OCI-LY7 (cell line): ENCODE results near the gene GNL2. TPM values are rescaled to one million over a fixed set of nuclear protein-coding genes. Genes with fewer than 3 reads are reported as not detected.
"Not testable (repeated sequence)": the region's sequence is repeated elsewhere in the genome, so short reads cannot be mapped to it uniquely, and the experiment has no call there.

Source experiments
- BruUV-seq: library from RNA; stranded (reverse); fragments of 400-500 nt; replicated peaks from 2 replicates; lab custom pipeline; 2021; lab: Mats Ljungman, UMichigan
- CTCF ChIA-PET: fragments of 300-600 bp; sonication (Branson Sonifier 250); formaldehyde crosslinking; loops from one replicate; lab custom pipeline; 2022; ENCODE audit warnings: antibody characterized with exemption; ENCODE audit not compliant: unreplicated experiment; lab: Charles Lee
- POLR2A ChIA-PET: fragments of 300-600 bp; sonication (Branson Sonifier 250); formaldehyde crosslinking; loops from one replicate; lab custom pipeline; 2022; ENCODE audit warnings: antibody characterized with exemption; lab: Charles Lee
- DNase-seq: peaks from one replicate; pipeline ENCODE4 v3.0.0-alpha.2; 2015; ENCODE audit warnings: low spot score
- H2AFZ ChIP-seq: fragments of 200-600 bp; sonication (generic), shearing (Covaris generic); 2 replicates; pipeline ENCODE4 v1.6.1; 2014; ENCODE audit warnings: mild to moderate bottlenecking, antibody characterized with exemption, low read length, moderate library complexity
- H3K27ac ChIP-seq: fragments of 200-600 bp; sonication (generic); 2 replicates; pipeline ENCODE4 v1.5.1; 2014; ENCODE audit warnings: mixed run types, low read depth, mild to moderate bottlenecking, moderate library complexity, low read length, inconsistent platforms; ENCODE audit not compliant: poor library complexity, severe bottlenecking
- H3K36me3 ChIP-seq: fragments of 200-600 bp; sonication (generic); 2 replicates; pipeline ENCODE4 v1.6.1; 2014; ENCODE audit warnings: mild to moderate bottlenecking, antibody characterized with exemption, low read length, moderate library complexity, mixed read lengths; ENCODE audit not compliant: insufficient read depth
- H3K4me1 ChIP-seq: fragments of 200-600 bp; sonication (generic); 2 replicates; pipeline ENCODE4 v1.5.1; 2014; ENCODE audit warnings: mild to moderate bottlenecking, low read length; ENCODE audit not compliant: insufficient read depth, poor library complexity, severe bottlenecking
- H3K4me2 ChIP-seq: fragments of 200-600 bp; sonication (generic); 2 replicates; pipeline ENCODE4 v1.6.1; 2014; ENCODE audit warnings: mild to moderate bottlenecking, low read length
- H3K4me3 ChIP-seq: fragments of 200-600 bp; sonication (generic); 2 replicates; pipeline ENCODE4 v1.5.1; 2014; ENCODE audit warnings: mild to moderate bottlenecking, low read depth, low read length; ENCODE audit not compliant: poor library complexity, severe bottlenecking
- H3K79me2 ChIP-seq: fragments of 200-600 bp; sonication (generic); 2 replicates; pipeline ENCODE4 v1.6.1; 2016; ENCODE audit warnings: low read depth, mild to moderate bottlenecking, low read length, moderate library complexity, mixed read lengths; ENCODE audit not compliant: insufficient read depth
- H3K9me2 ChIP-seq: fragments of 200-600 bp; sonication (generic); 2 replicates; pipeline ENCODE4 v1.6.1; 2016; ENCODE audit warnings: mild to moderate bottlenecking, low read length, mixed read lengths; ENCODE audit not compliant: insufficient read depth
- H3K9me3 ChIP-seq: fragments of 200-600 bp; sonication (generic); 2 replicates; pipeline ENCODE4 v1.6.1; 2014; ENCODE audit warnings: mild to moderate bottlenecking, mixed run types, low read length, mixed read lengths
- H4K20me1 ChIP-seq: fragments of 200-600 bp; sonication (generic); 2 replicates; pipeline ENCODE4 v1.6.1; 2014; ENCODE audit warnings: mild to moderate bottlenecking, antibody characterized with exemption, low read length, moderate library complexity, mixed read lengths; ENCODE audit not compliant: insufficient read depth
- EZH2phosphoT487 ChIP-seq: fragments of 200-600 bp; sonication (generic); IDR thresholded peaks from 2 replicates; pipeline ENCODE4 v1.6.1; 2018; ENCODE audit warnings: low read depth, borderline replicate concordance, mild to moderate bottlenecking, mixed run types, antibody characterized with exemption, low read length, moderate library complexity, mixed read lengths
- intact Hi-C: fragments of 100-400 bp; cut with micrococcal nuclease; formaldehyde crosslinking; loops from one replicate; pipeline ENCODE4 v1.10.0; 2022; ENCODE audit not compliant: unreplicated experiment
- total RNA-seq, 2 experiments: library from RNA; depleted of rRNA in 1 of 2; stranded (reverse); fragments of >200 nt in 1 of 2; shearing (Covaris generic) in 1 of 2; gene quantifications; 2 replicates each; pipeline ENCODE4 v1.2.3, GENCODE V29; 2014 to 2022
- TF ChIP-seq, protein P1 (sequence below): fragments of 200-600 bp; sonication (generic); conservative IDR thresholded peaks from 2 replicates; pipeline ENCODE4 v1.5.1; 2014; ENCODE audit warnings: mild to moderate bottlenecking, antibody characterized with exemption, low read length, moderate library complexity, mixed read lengths

GNL2 gene
- total RNA-seq, 2 experiments from 2014 or later = 66.8 to 107 TPM

DNA sequence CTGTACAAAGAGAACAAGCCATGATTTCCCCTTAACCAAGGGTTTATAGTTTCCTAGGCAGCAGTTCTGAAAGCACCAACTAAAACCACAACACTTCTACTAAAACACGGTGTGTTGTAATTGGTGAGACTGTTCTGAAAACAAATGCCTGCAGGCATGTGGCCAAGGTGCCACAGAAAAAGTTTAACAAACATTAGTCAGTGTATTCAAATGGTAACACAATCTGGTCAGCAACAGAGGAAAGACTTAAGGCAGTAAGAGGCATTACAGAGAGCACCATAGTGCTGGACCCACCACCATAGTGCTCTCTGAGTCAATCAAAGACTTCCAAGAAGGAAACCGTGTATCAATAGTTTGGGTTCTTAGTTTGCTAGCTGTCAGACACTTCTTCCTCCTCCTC lies 58.4 kb downstream of the GNL2 start:
- no peaks in the 10 kb centered on the region for H3K4me1 ChIP-seq
- POLR2A ChIA-PET = interaction anchor here (0.6 to 1.3 kb wide), 2 partner anchors 10 to 23 kb away, joined by 3 to 7 read pairs; partner anchors contain the start of gene MEAF6
- no peaks in the 10 kb centered on the region for H3K9me3 ChIP-seq
- no peaks in the 10 kb centered on the region for H3K79me2 ChIP-seq
- TF ChIP-seq, protein P1, sequence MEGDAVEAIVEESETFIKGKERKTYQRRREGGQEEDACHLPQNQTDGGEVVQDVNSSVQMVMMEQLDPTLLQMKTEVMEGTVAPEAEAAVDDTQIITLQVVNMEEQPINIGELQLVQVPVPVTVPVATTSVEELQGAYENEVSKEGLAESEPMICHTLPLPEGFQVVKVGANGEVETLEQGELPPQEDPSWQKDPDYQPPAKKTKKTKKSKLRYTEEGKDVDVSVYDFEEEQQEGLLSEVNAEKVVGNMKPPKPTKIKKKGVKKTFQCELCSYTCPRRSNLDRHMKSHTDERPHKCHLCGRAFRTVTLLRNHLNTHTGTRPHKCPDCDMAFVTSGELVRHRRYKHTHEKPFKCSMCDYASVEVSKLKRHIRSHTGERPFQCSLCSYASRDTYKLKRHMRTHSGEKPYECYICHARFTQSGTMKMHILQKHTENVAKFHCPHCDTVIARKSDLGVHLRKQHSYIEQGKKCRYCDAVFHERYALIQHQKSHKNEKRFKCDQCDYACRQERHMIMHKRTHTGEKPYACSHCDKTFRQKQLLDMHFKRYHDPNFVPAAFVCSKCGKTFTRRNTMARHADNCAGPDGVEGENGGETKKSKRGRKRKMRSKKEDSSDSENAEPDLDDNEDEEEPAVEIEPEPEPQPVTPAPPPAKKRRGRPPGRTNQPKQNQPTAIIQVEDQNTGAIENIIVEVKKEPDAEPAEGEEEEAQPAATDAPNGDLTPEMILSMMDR = no peak
- TF ChIP-seq EZH2phosphoT487 = no peak
- intact Hi-C loops = no loop called here
- peaks cover 62% of the 10 kb centered on the region for H3K36me3 ChIP-seq
- H3K27ac ChIP-seq = no peak overlapping the region
- TSS peak; percentile 62 for BruUV-seq
- no peak overlapping the region for H2AFZ ChIP-seq
- no peak overlapping the region for H3K4me2 ChIP-seq
- no peak for DNase-seq
- CTCF ChIA-PET = no interaction called here
- no peaks in the 10 kb centered on the region for H3K9me2 ChIP-seq
- H4K20me1 ChIP-seq = no peaks in the 10 kb centered on the region; the same call in 1 of the 2 replicates
- H3K4me3 ChIP-seq = no peak overlapping the region

DNA sequence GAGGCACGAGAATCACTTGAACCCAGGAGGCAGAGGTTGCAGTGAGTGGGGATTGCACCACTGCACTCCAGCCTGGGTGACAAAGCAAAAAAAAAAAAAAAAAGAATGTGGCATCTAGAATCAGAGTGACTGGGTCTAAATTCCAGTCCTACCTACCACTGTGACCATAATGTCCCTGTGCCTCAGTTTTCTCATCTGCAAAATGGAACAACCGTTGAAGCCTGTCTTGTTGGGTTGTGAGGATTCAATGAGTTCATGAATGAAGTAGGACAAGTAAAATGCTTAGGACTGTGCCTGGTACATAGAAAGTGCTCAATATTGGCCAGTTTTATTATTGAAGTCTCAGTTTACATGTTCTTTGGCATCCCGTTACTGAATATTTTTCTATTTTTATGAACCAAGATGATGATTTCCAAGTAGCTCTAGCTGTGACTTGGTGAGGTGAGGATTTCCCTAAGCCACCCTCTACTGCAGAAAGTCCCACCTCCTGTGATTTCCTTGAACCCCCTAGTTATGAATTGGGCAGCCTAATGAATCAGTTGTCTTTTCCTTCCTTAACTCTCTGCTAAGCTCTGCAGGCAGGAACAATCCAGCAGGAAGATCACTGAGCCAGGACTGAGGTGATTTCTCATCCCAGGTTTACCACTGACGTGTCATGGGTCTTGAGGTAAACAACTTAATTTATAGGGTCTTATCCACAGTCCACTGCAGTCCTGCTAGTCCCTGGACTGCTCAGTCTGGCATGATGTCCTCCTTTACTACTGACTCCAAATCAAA lies 62.2 kb downstream of the GNL2 start:
- intact Hi-C loops = no loop called here
- Histone ChIP-seq H3K9me3 (no peaks in the 10 kb centered on the region), H2AFZ (no peak overlapping the region), H3K9me2 (no peaks in the 10 kb centered on the region), H3K36me3 (peaks cover 31% of the 10 kb centered on the region), H3K79me2 (no peaks in the 10 kb centered on the region), H3K4me3 (no peak overlapping the region), H3K27ac (no peak overlapping the region), H3K4me1 (no peaks in the 10 kb centered on the region), H4K20me1 (no peaks in the 10 kb centered on the region; the same call in 1 of the 2 replicates), H3K4me2 (no peak overlapping the region)
- no peak for DNase-seq
- BruUV-seq = no TSS peak
- POLR2A ChIA-PET = no interaction called here
- CTCF ChIA-PET = no interaction called here
- TF ChIP-seq EZH2phosphoT487 = no peak
- TF ChIP-seq, protein P1 = no peak

DNA sequence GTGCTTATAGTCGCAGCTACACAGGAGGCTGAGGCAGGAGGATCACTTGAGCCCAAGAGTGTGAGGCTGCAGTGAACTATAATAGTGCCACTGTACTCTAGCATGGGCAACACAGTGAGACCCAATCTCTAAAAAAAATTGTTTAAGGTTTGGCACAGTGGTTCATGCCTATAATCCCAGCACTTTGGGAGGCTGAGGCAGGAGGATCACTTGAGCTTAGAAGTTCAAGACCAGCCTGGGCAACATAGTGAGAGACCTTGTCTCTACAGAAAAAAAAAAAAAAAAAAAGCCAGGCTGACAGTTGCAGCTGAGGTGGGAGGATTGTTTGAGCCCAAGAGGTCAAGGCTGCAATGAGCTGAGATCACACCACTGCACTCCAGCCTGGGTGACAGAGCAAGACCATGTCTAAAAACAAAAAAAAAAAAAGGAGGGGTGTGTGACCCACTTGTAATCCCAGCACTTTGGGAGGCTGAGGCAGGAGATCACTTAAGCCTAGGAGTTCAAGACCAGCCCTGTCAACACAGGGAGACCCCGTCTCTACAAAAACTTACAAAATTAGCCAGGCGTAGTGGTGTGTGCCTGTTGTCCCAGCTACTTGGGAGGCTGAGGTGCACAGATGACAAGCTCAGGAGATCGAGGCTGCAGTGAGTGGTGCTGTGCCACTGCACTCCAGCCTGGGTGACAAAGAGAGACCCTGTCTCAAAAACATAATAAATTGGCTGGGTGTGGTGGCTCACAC lies 63.1 kb downstream of the GNL2 start:
- H3K79me2 ChIP-seq, H3K9me3 ChIP-seq, DNase-seq, POLR2A ChIA-PET, H3K4me2 ChIP-seq, H3K4me1 ChIP-seq, H4K20me1 ChIP-seq, H2AFZ ChIP-seq, H3K27ac ChIP-seq, H3K9me2 ChIP-seq, intact Hi-C loops, BruUV-seq, H3K4me3 ChIP-seq: not testable (repeated sequence)
- CTCF ChIA-PET = interaction anchor here (0.6 kb wide), 1 partner anchor 264 kb away, joined by 8 read pairs; no protein-coding TSS in a partner anchor
- H3K36me3 ChIP-seq = peaks cover 21% of the 10 kb centered on the region

DNA sequence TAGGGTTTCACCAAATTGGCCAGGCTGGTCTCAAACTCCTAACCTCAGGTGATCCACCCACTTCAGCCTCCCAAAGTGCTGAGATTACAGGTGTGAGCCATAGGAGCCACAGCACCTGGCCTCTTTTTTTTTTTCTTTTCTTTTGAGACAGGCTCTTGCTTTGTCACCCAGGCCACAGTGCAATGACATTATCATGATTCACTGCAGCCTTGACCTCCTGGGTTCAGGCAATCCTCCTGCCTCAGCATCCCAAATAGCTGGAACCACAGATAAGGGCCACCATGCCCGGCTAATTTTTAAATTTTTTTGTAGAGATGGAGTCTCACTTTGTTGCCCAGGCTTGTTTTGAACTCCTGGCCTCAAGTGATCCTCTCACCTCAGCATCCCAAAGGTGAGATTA lies 65.8 kb downstream of the GNL2 start:
- CTCF ChIA-PET, H3K9me3 ChIP-seq, intact Hi-C loops: not testable (repeated sequence)

More for the DNA sequence above, 65.8 kb downstream of the GNL2 start:
- H3K4me3 ChIP-seq, POLR2A ChIA-PET, H3K27ac ChIP-seq, H3K9me2 ChIP-seq, H3K36me3 ChIP-seq, H4K20me1 ChIP-seq, H3K4me1 ChIP-seq, H3K79me2 ChIP-seq, H3K4me2 ChIP-seq, DNase-seq, BruUV-seq, H2AFZ ChIP-seq: not testable (repeated sequence)
